Gastrocnemius medialis (tissue), 4 donors: ENCODE measurements around the gene COL24A1. TPM values are rescaled to one million over a fixed set of nuclear protein-coding genes. Genes with fewer than 3 reads are reported as not detected.

Source experiments
- ATAC-seq, 2 donors: fragments of 150-250 bp; one replicate each; pipeline ENCODE4 v1.9.1; 2016
- DNase-seq, 2 donors: peaks; one replicate each; pipeline ENCODE4 v3.0.0-alpha.2; 2019
- H3K27ac ChIP-seq, 4 donors: fragments of 200-600 bp; sonication (generic); 1 replicate in 1 of 4; 2 replicates in 3 of 4; pipeline ENCODE4 v1.5.1; 2016 to 2018; ENCODE audit warnings: mild to moderate bottlenecking in 2 of 4, moderate library complexity in 1 of 4
- H3K27me3 ChIP-seq, 3 donors: fragments of 200-600 bp; sonication (generic) in 2 of 3; 1 replicate in 1 of 3; 2 replicates in 2 of 3; pipeline versions ENCODE4 v1.5.1 to v1.6.0; 2016 to 2019; ENCODE audit warnings: mild to moderate bottlenecking in 1 of 3, moderate library complexity in 1 of 3
- H3K36me3 ChIP-seq, 2 donors: fragments of 200-600 bp; sonication (generic) in 1 of 2; one replicate each; pipeline ENCODE4 v1.5.1; 2017 to 2018
- H3K4me1 ChIP-seq, 2 donors: fragments of 200-600 bp; sonication (generic) in 1 of 2; one replicate each; pipeline ENCODE4 v1.5.1; 2016 to 2017; ENCODE audit warnings: mild to moderate bottlenecking in 2 of 2
- H3K4me3 ChIP-seq, 4 donors: fragments of 200-600 bp; sonication (generic) in 3 of 4; 1 replicate in 1 of 4; 2 replicates in 3 of 4; pipeline ENCODE4 v1.5.1; 2016 to 2019; ENCODE audit warnings: mild to moderate bottlenecking in 2 of 4
- H3K9me3 ChIP-seq, 3 donors: fragments of 200-600 bp; sonication (generic) in 2 of 3; 1 replicate in 1 of 3; 2 replicates in 2 of 3; pipeline ENCODE4 v1.5.1; 2016 to 2019
- CTCF ChIP-seq, 5 experiments: fragments of 450-650 bp in 3 of 5; fragments of 200-600 bp in 2 of 5; sonication (generic) in 2 of 5; IDR thresholded peaks in 4 of 5; conservative IDR thresholded peaks in 1 of 5; 1 replicate in 4 of 5; 2 replicates in 1 of 5; pipeline ENCODE4 v1.5.1; 2016 to 2019; ENCODE audit warnings: antibody characterized with exemption in 5 of 5, mild to moderate bottlenecking in 3 of 5, moderate library complexity in 3 of 5
- POLR2A ChIP-seq, 2 donors: fragments of 450-650 bp; IDR thresholded peaks; one replicate each; pipeline ENCODE4 v1.6.1; 2017; ENCODE audit warnings: antibody characterized with exemption in 2 of 2, mild to moderate bottlenecking in 2 of 2, moderate library complexity in 2 of 2
- in situ Hi-C, 4 donors: fragments of 200-750 bp; cut with MboI; loops; one replicate each; pipeline versions ENCODE4 v1.15.0 to v1.8.0; 2017; ENCODE audit warnings: low sequenced_read_pairs in 4 of 4
- intact Hi-C: fragments of 100-400 bp; cut with DNase I; formaldehyde crosslinking; loops from one replicate; pipeline ENCODE4 v1.15.1; 2023; ENCODE audit warnings: low total_unique reads
- total RNA-seq, 4 donors: library from RNA; depleted of rRNA; stranded (reverse); fragments of >200 nt; gene quantifications; one replicate each; pipeline versions ENCODE4 v1.1.0 to v1.2.3, GENCODE V29; 2016

COL24A1 gene
- total RNA-seq, 4 donors from 2014 or later, result 0.09 to 0.36 TPM; not detected in 2

- peaks cover 0 to 13% of the 10 kb centered on the region in 2 donors for H3K36me3 ChIP-seq
- H3K27me3 ChIP-seq, result no peaks in the 10 kb centered on the region
- H3K27ac ChIP-seq, result peak within 1 kb of the TSS; percentile 80 to 91 (median 88)
- intact Hi-C loops, result loop anchor here (5.0 kb wide), 2 partner anchors 111 to 401 kb away; no protein-coding TSS in a partner anchor
- in situ Hi-C loops, result no loop called here
- ATAC-seq (peak; percentile 98), DNase-seq (peak; percentile 81 to 91)
- peak within 1 kb of the TSS; percentile 63 to 92 (median 78) for H3K4me3 ChIP-seq
- peak in 1 of 2 donors; percentile 9 for TF ChIP-seq POLR2A (IDR thresholded peaks at IDR 0.05)
- TF ChIP-seq CTCF (IDR thresholded peaks at IDR 0.05 in 4 of 5, conservative IDR thresholded peaks at IDR 0.05 in 1 of 5), result peak; percentile 14 to 43 (median 16)
- H3K4me1 ChIP-seq, result peaks cover 11 to 19% of the 10 kb centered on the region in 2 donors
- no peaks in the 10 kb centered on the region for H3K9me3 ChIP-seq
Measured at GRCh38 chr1:85707990-85708828, 448.4 kb downstream of the COL24A1 start, which contains the start of gene ZNHIT6. TSS of gene ZNHIT6 (minus strand) at chr1:85708433. CDS start at chr1:85708284, 149 bp downstream.

GRCh38 chr1:85707267-85707989 is 449.1 kb downstream of the COL24A1 start:
- Histone ChIP-seq H3K9me3 (no peaks in the 10 kb centered on the region), H3K36me3 (peaks cover 0 to 16% of the 10 kb centered on the region in 2 donors), H3K27ac (peak overlapping the region; percentile 80 to 91 (median 88)), H3K4me1 (peaks cover 11 to 19% of the 10 kb centered on the region in 2 donors), H3K27me3 (no peaks in the 10 kb centered on the region), H3K4me3 (peak overlapping the region; percentile 63 to 92 (median 78))
- intact Hi-C loops (loop anchor here (5.0 kb wide), 2 partner anchors 110 to 400 kb away; no protein-coding TSS in a partner anchor), in situ Hi-C loops (no loop called here)
- TF ChIP-seq CTCF (IDR thresholded peaks at IDR 0.05 in 4 of 5, conservative IDR thresholded peaks at IDR 0.05 in 1 of 5) (no peak), POLR2A (IDR thresholded peaks at IDR 0.05) (no peak)
- DNase-seq (no peak), ATAC-seq (peak in 1 of 2 donors; percentile 45)

- Histone ChIP-seq H3K36me3 (peaks cover 0 to 31% of the 10 kb centered on the region in 2 donors), H3K4me3 (no peak overlapping the region), H3K9me3 (no peaks in the 10 kb centered on the region), H3K27ac (no peak overlapping the region), H3K27me3 (no peaks in the 10 kb centered on the region), H3K4me1 (peaks cover 11 to 19% of the 10 kb centered on the region in 2 donors)
- ATAC-seq (no peak), DNase-seq (no peak)
- in situ Hi-C loops, result no loop called here
- no peak for TF ChIP-seq CTCF (IDR thresholded peaks at IDR 0.05 in 4 of 5, conservative IDR thresholded peaks at IDR 0.05 in 1 of 5)
- no peak for TF ChIP-seq POLR2A (IDR thresholded peaks at IDR 0.05)
- intact Hi-C loops, result loop anchor here (5.0 kb wide), 2 partner anchors 109 to 399 kb away; no protein-coding TSS in a partner anchor
Measured at GRCh38 chr1:85705940-85706339, 450.6 kb downstream of the COL24A1 start.

DNA sequence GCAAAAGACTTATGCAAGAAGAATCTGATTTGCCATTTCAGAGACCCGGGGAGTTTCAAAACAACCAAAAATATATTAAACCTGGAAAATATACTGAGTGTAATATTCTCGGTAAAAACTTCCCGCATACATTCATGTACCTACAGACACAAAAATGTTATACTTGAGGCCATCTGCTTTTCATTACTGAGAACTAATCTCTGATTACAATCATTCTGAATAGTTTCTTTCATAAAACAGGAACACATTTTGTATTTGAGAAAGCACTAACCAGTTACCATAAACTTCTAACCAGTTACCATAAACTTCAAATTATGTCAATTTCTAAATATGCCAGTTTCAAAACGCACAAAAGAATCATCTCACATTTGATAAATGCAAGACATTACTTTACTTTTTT is 456.1 kb downstream of the COL24A1 start:
- Histone ChIP-seq H3K27ac (no peak overlapping the region), H3K36me3 (peaks cover 0 to 31% of the 10 kb centered on the region in 2 donors), H3K4me3 (no peak overlapping the region), H3K4me1 (peaks cover 5 to 14% of the 10 kb centered on the region in 2 donors), H3K27me3 (no peaks in the 10 kb centered on the region), H3K9me3 (no peaks in the 10 kb centered on the region)
- DNase-seq, result no peak
- intact Hi-C loops (no loop called here), in situ Hi-C loops (no loop called here)
- TF ChIP-seq POLR2A (IDR thresholded peaks at IDR 0.05), result no peak
- TF ChIP-seq CTCF (IDR thresholded peaks at IDR 0.05 in 4 of 5, conservative IDR thresholded peaks at IDR 0.05 in 1 of 5), result no peak
- no peak for ATAC-seq
